ENCODE results near the gene TCF21.

DNA sequence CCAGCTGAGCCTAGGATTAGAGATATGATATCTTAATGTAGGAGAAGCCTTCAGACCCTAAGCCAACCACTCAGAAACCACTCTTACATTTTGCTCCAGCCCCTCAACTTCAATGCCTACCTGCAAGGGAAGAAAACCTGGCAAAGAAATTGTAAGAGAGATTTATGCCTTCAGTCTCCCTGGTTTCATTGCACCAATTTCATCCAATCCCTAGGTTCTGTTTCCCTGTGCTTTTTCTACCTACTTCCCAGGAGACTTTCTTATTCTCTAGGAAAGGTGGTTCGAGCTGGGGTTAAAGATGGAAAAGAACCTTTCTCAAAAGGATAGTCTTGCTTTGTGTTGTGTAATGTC is 1.1 kb upstream of the TCF21 start:
- TF ChIP-seq CTCF (conservative IDR thresholded peaks at IDR 0.05; ENCODE audit: low read length) (no peak), EZH2phosphoT487 (IDR thresholded peaks at IDR 0.05; ENCODE audit: borderline replicate concordance, low read depth, low read length) (no peak)

All from OCI-LY7 (cell line).